BLaER1 (cell line): Measurements from ENCODE around the gene INO80B.
"Not testable (repeated sequence)": the region's sequence is repeated elsewhere in the genome, so short reads cannot be mapped to it uniquely, and the experiment has no call there.

Source experiments
- H3K27ac ChIP-seq: shearing (Covaris generic); formaldehyde crosslinking; 2 replicates; pipeline ENCODE4 v1.8.1; 2022
- H3K27me3 ChIP-seq: shearing (Covaris generic); formaldehyde crosslinking; 2 replicates; pipeline ENCODE4 v1.8.1; 2022
- H3K36me3 ChIP-seq: shearing (Covaris generic); formaldehyde crosslinking; 2 replicates; pipeline ENCODE4 v1.8.1; 2022
- H3K4me1 ChIP-seq: shearing (Covaris generic); formaldehyde crosslinking; 2 replicates; pipeline ENCODE4 v1.8.1; 2022
- H3K4me2 ChIP-seq: shearing (Covaris generic); formaldehyde crosslinking; 2 replicates; pipeline ENCODE4 v1.8.1; 2022
- H3K4me3 ChIP-seq: shearing (Covaris generic); formaldehyde crosslinking; 2 replicates; pipeline ENCODE4 v1.8.1; 2022
- H3K9ac ChIP-seq: shearing (Covaris generic); formaldehyde crosslinking; 2 replicates; pipeline ENCODE4 v1.8.1; 2022
- H3K9me3 ChIP-seq: shearing (Covaris generic); formaldehyde crosslinking; 2 replicates; pipeline ENCODE4 v1.8.1; 2022
- H4K20me1 ChIP-seq: shearing (Covaris generic); formaldehyde crosslinking; 2 replicates; pipeline ENCODE4 v1.8.1; 2022
- Cebpa-rat ChIP-seq: shearing (Covaris generic); IDR thresholded peaks from 2 replicates; pipeline ENCODE4 v1.8.1; 2022

Gene INO80B

DNA sequence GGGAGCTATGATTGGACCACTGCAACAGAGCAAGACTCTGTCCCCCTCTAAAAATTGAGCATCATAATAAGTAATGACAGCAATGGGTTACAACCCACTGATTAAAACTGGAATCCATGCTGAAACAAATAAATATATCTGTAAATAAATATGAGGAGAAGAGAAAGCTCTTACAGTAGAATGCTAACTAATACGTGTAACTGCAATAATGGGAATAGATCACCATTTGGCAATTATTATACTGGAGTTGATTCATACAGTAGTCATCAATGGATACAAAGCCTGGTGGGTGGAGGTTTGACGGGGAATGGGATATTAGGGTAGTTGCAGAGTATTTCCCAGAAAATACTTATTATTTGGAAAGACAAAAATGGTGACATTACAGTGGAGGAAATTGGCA, 6.1 kb upstream of the INO80B start:
- TF ChIP-seq Cebpa-rat, result no peak
- H3K4me3 ChIP-seq, result no peak overlapping the region
- no peak overlapping the region for H3K9ac ChIP-seq
- no peaks in the 10 kb centered on the region for H3K27me3 ChIP-seq
- no peaks in the 10 kb centered on the region for H3K9me3 ChIP-seq
- H3K4me1 ChIP-seq, result peaks cover 25% of the 10 kb centered on the region
- H3K4me2 ChIP-seq, result no peak overlapping the region
- H3K36me3 ChIP-seq, result no peaks in the 10 kb centered on the region
- no peak overlapping the region for H3K27ac ChIP-seq
- no peaks in the 10 kb centered on the region for H4K20me1 ChIP-seq

DNA sequence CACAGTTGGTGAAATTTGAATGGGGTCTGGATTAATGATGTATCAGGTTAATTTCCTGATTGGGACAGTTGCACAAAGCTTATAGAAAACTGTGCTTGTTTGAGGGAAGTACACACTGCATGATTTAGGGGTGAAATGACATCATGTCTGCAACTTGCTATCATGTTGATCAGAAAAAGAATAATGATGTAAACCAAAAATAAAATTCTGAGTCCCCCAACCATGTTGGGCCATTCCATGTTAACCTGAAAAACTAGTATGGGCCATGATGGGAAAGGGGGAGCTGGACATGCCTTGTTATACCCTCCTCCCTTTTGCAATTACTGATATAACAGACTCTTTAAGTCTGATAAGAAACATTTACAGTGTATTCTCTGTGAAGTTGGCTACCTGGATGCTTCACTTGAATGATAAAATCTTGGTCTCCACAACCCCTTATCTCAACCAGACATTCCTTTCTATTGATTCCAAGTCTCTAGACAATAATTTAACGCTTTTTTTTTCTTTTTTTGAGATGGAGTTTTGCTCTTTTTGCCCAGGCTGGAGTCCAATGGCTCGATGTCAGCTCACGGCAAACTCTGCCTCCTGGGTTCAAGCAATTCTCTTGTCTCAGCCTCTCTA, 4.2 kb upstream of the INO80B start:
- no peak for TF ChIP-seq Cebpa-rat
- H3K4me1 ChIP-seq, result peaks cover 26% of the 10 kb centered on the region

DNA sequence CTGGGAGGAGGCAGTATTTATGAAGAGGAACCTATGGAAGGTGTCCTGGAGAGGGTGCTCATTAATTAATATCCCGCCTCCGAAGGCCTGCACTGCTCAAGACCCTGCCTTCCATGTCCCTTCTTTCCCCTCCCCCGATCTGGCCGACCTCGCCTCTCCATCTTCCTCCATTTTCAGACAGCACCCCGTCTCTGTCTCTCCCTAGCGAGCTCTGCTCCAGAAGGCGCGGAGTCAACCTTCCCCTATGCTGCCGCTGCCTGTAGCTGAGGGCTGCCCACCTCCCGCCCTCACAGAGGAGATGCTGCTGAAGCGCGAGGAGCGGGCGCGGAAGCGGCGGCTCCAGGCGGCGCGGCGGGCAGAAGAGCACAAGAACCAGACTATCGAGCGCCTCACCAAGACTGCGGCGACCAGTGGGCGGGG, 2.3 kb downstream of the INO80B start:
- Histone ChIP-seq H3K4me1 (peaks cover 49% of the 10 kb centered on the region), H3K9ac (peak overlapping the region; percentile 89), H4K20me1 (peaks cover 13% of the 10 kb centered on the region; the same call in 1 of the 2 replicates), H3K9me3 (no peaks in the 10 kb centered on the region), H3K27ac (peak overlapping the region; percentile 92), H3K36me3 (peaks cover 20% of the 10 kb centered on the region), H3K27me3 (no peaks in the 10 kb centered on the region), H3K4me2 (peak overlapping the region; percentile 99), H3K4me3 (peak overlapping the region; percentile 80)
- TF ChIP-seq Cebpa-rat, result no peak

More for the DNA sequence above, 4.2 kb upstream of the INO80B start:
- no peaks in the 10 kb centered on the region for H3K9me3 ChIP-seq
- no peak overlapping the region for H3K9ac ChIP-seq
- no peak overlapping the region for H3K4me2 ChIP-seq
- no peak overlapping the region for H3K27ac ChIP-seq
- no peak overlapping the region for H3K4me3 ChIP-seq
- no peaks in the 10 kb centered on the region for H3K27me3 ChIP-seq
- no peaks in the 10 kb centered on the region for H3K36me3 ChIP-seq
- no peaks in the 10 kb centered on the region for H4K20me1 ChIP-seq

DNA sequence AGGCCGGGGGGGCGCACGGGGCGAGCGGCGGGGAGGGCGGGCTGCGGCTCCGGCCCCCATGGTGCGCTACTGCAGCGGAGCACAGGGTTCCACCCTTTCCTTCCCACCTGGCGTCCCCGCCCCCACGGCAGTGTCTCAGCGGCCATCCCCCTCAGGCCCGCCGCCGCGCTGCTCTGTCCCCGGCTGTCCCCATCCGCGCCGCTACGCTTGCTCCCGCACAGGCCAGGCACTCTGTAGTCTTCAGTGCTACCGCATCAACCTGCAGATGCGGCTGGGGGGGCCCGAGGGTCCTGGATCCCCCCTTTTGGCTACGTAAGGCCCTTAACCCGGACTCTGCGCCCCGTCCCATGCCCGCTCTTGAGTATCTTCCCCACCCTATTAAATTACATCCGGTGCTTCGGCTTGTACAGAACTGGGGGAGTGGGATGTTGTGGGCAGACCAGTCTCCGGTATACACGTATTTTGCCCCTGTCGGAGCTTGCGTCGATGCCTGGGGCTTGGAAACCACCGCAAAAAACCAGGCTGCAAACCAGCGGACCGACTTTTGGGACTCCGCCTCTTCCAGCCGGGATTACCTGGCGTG, 2.8 kb downstream of the INO80B start:
- Histone ChIP-seq H3K27ac (peak overlapping the region; percentile 92), H3K9ac (peak overlapping the region; percentile 89), H3K4me2 (peak overlapping the region; percentile 99), H3K27me3 (no peaks in the 10 kb centered on the region), H4K20me1 (peaks cover 18% of the 10 kb centered on the region; the same call in 1 of the 2 replicates), H3K4me1 (peaks cover 44% of the 10 kb centered on the region), H3K4me3 (peak overlapping the region; percentile 80), H3K36me3 (peaks cover 25% of the 10 kb centered on the region), H3K9me3 (no peaks in the 10 kb centered on the region)
- TF ChIP-seq Cebpa-rat, result no peak

DNA sequence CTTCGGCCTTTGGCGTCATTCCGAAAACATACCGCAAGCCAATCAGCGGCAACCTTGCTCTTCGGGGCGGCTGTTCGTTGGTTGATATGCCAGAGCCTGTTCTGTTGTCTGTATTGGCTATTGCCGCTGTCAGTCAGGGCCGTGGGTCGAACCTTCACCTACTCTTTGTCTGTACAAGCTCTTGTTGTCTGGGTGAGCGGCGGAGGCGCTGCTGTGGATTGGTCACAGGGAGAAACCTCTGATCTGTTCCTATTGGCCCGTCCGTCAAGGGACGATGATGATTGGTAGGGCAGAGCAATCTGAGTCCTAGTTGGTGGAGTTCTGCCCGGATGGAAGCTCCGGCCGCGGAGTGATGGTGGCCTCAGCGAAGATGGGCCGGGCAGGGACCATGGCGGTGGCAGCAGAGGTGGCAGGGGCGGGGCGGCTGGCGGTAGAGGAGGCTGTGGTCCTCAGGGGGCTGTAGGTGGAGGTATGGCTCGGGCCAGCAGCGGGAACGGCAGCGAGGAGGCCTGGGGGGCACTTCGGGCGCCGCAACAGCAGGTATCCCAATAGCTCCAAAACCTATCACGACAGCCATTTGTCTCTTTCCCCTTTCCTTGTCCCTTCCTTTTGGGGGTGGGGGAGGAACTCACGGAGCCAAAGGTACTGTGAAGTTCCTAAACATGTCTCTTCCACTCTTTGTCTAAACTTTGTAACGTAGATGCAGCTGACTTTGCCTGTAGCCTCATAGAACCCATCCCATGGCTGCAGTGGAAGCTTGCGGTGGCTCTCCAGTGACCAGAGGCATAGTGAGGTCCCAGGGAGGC, 3.4 kb downstream of the INO80B start, which contains the start of gene WBP1:
WBP1 (plus strand) TSS at position 307 of the 806 bp plus-strand sequence; CDS start at position 472, 165 bp downstream.
- Histone ChIP-seq H3K27me3 (no peaks in the 10 kb centered on the region), H3K4me2 (peak within 1 kb of the TSS; percentile 99), H4K20me1 (peaks cover 25% of the 10 kb centered on the region; the same call in 1 of the 2 replicates), H3K4me1 (peaks cover 41% of the 10 kb centered on the region), H3K36me3 (peaks cover 32% of the 10 kb centered on the region), H3K4me3 (peak within 1 kb of the TSS; percentile 80), H3K27ac (peak within 1 kb of the TSS; percentile 92), H3K9me3 (no peaks in the 10 kb centered on the region), H3K9ac (peak within 1 kb of the TSS; percentile 89)
- TF ChIP-seq Cebpa-rat, result no peak

DNA sequence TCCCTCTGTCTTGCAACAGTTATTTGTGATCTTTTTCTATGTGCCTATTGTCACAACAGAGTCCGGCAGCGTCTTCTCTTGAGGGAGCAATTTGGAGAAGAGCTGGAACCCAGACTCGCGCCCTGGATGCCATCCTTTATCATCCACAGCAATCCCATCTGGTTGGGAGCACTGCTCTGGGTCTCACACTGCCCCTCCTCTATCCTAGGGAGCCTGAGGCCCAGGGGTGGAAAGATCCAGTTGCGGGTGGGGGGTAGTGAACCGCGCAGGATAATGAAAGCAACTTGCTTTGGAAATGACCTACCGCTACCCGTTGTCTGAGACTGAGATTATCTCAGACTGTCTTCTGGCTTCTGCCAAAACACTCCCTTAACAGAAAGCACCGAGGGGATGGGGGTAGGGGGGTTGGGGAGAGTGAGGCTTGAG, 4.1 kb downstream of the INO80B start:
- H3K4me1 ChIP-seq, result peaks cover 47% of the 10 kb centered on the region
- peak overlapping the region; percentile 97 for H3K4me2 ChIP-seq
- H3K4me3 ChIP-seq, result peak overlapping the region; percentile 80
- H3K27ac ChIP-seq, result peak overlapping the region; percentile 82
- TF ChIP-seq Cebpa-rat, result no peak
- no peaks in the 10 kb centered on the region for H3K27me3 ChIP-seq
- H3K36me3 ChIP-seq, result peaks cover 32% of the 10 kb centered on the region
- H4K20me1 ChIP-seq, result peaks cover 28% of the 10 kb centered on the region; the same call in 1 of the 2 replicates
- H3K9ac ChIP-seq, result peak overlapping the region; percentile 87
- no peaks in the 10 kb centered on the region for H3K9me3 ChIP-seq

DNA sequence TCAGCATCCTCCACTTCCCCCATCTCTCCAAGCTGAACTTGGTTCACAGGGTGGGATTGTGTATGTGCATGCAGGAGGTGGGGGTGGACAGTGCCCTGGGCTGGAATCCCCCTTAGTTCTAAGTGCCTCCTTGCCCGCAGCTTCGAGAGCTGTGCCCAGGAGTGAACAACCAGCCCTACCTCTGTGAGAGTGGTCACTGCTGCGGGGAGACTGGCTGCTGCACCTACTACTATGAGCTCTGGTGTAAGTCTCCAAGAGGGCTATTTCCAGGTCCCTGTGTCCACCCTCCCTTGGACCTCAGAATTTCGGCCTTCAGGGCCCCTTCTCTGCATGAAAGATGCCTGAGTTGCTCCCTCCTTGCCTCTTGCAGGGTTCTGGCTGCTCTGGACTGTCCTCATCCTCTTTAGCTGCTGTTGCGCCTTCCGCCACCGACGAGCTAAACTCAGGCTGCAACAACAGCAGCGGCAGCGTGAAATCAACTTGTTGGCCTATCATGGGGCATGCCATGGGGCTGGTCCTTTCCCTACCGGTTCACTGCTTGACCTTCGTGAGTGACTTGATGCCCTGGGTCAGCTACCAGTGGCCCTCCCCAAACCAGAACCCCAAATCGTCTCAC, 4.7 kb downstream of the INO80B start:
- H3K4me3 ChIP-seq, result peak overlapping the region; percentile 80
- H3K9me3 ChIP-seq, H3K27me3 ChIP-seq, H3K27ac ChIP-seq: not testable (repeated sequence)
- H3K9ac ChIP-seq, result peak overlapping the region; percentile 87; the same call in 1 of the 2 replicates
- peaks cover 47% of the 10 kb centered on the region for H3K4me1 ChIP-seq
- peak overlapping the region; percentile 97 for H3K4me2 ChIP-seq
- H3K36me3 ChIP-seq, result peaks cover 32% of the 10 kb centered on the region
- peaks cover 34% of the 10 kb centered on the region; the same call in 1 of the 2 replicates for H4K20me1 ChIP-seq

DNA sequence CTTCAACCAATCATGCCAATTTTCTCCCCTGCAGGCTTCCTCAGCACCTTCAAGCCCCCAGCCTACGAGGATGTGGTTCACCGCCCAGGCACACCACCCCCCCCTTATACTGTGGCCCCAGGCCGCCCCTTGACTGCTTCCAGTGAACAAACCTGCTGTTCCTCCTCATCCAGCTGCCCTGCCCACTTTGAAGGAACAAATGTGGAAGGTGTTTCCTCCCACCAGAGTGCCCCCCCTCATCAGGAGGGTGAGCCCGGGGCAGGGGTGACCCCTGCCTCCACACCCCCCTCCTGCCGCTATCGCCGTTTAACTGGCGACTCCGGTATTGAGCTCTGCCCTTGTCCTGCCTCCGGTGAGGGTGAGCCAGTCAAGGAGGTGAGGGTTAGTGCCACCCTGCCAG, 5.3 kb downstream of the INO80B start:
- Histone ChIP-seq H4K20me1 (peaks cover 36% of the 10 kb centered on the region; the same call in 1 of the 2 replicates), H3K4me1 (peaks cover 46% of the 10 kb centered on the region), H3K36me3 (peaks cover 32% of the 10 kb centered on the region)
- H3K27ac ChIP-seq, H3K4me2 ChIP-seq, H3K27me3 ChIP-seq, H3K9ac ChIP-seq, H3K9me3 ChIP-seq, H3K4me3 ChIP-seq: not testable (repeated sequence)

DNA sequence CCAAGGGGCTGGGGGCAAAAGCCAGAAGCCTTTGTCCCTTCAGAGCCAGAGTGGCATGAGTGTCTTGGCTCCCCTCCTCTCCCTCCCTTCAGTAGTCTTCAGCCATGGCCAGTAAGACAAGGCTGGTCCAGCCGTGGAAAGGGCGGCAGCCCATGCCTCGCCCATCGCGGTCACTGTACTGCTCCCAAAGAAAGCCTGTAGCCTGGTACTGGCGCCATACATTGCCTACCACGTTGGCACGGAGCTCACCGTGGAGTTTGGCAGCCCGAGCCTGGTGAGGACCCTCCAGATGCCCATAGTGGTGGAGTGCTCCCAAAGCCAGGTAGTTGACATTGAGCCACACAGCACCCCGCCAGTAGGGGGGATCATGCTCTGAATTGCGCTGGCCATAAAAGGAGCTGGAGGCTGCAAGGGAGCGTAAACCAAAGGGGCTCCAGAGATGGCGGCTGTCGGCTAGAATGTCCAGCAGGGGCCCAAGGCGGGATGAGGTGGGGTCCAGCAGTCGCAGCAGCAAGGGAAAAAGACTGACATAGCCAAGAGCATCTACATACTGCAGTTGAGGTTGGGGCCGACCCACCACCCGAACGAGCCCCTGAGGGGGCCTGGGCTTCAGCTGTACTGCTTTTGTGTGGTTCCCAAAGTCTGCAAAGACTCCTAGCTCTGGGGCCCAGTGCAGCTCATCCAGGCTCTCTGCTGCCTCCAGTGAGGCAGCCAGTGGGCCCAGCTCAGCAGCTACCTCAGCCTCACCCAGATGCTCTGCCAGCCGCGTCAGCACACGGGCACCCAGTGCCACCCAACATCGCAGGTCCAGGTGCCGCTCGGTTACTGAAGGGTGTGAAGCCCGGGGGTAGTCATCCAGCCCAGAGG, 6.5 kb downstream of the INO80B start:
- TF ChIP-seq Cebpa-rat, result no peak
- no peaks in the 10 kb centered on the region for H3K27me3 ChIP-seq
- H3K36me3 ChIP-seq, result peaks cover 32% of the 10 kb centered on the region
- H3K4me1 ChIP-seq, result peaks cover 38% of the 10 kb centered on the region
- H3K9ac ChIP-seq, result no peak overlapping the region
- H3K4me3 ChIP-seq, result no peak overlapping the region
- no peak overlapping the region for H3K4me2 ChIP-seq
- peaks cover 36% of the 10 kb centered on the region; the same call in 1 of the 2 replicates for H4K20me1 ChIP-seq
- no peaks in the 10 kb centered on the region for H3K9me3 ChIP-seq
- H3K27ac ChIP-seq, result no peak overlapping the region
